ENCODE results near the gene PARD6G.

PARD6G gene

GRCh38 chr18:80188643-80189530, 58.4 kb downstream of the PARD6G start:
- TF ChIP-seq, protein P1, sequence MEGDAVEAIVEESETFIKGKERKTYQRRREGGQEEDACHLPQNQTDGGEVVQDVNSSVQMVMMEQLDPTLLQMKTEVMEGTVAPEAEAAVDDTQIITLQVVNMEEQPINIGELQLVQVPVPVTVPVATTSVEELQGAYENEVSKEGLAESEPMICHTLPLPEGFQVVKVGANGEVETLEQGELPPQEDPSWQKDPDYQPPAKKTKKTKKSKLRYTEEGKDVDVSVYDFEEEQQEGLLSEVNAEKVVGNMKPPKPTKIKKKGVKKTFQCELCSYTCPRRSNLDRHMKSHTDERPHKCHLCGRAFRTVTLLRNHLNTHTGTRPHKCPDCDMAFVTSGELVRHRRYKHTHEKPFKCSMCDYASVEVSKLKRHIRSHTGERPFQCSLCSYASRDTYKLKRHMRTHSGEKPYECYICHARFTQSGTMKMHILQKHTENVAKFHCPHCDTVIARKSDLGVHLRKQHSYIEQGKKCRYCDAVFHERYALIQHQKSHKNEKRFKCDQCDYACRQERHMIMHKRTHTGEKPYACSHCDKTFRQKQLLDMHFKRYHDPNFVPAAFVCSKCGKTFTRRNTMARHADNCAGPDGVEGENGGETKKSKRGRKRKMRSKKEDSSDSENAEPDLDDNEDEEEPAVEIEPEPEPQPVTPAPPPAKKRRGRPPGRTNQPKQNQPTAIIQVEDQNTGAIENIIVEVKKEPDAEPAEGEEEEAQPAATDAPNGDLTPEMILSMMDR (IDR thresholded peaks at IDR 0.05): no peak

GRCh38 chr18:80187956-80188642, 59.2 kb downstream of the PARD6G start:
- TF ChIP-seq, protein P1 (IDR thresholded peaks at IDR 0.05): no peak

DNA sequence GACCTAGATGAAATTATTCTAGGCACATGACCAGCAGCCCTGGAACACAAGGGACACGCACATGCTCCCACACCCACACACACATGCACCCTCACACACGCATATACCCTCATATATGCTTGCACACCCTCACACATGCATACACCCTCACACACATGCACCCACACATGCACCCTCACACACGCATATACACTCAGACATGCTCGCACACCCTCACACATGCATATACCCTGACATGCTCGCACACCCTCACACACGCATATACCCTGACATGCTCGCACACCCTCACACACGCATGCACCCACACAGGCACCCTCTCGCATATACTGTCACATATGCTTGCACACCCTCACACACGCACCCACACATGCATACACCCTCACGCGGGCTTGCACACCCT, 61.8 kb downstream of the PARD6G start:
- TF ChIP-seq, protein P1 (IDR thresholded peaks at IDR 0.05): no peak

DNA sequence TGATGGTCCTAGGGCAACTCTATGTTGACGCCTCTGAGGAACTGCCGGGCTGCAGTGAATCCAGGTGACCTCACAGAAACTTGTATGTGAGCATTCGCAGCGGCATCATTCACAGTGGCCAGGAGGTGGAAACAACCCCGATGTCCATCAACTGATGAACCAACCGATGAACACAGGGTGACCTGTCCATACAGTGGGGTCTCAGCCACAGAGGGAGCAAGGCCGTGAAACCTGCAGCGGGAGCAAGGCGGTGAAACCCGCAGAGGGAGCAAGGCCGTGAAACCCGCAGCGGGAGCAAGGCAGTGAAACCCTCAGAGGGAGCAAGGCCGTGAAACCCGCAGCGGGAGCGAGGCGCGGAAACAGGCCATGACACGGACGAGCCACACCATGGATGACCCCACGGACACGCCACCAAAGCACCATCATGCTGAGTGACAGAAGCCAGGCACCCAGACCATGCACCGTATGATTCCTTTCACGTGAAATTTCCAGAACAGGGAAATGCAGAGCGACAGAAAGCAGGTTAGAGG, 63.0 kb downstream of the PARD6G start:
- TF ChIP-seq, protein P1 (IDR thresholded peaks at IDR 0.05): no peak

- TF ChIP-seq, protein P1 (IDR thresholded peaks at IDR 0.05): no peak
Measured at GRCh38 chr18:80183273-80184050, 63.9 kb downstream of the PARD6G start.

- TF ChIP-seq, protein P1 (IDR thresholded peaks at IDR 0.05): no peak
Measured at GRCh38 chr18:80182855-80183254, 64.5 kb downstream of the PARD6G start.

Data from LNCAP (cell line).